NB4 (cell line): Measurements from ENCODE around the gene SNCG.

ENCODE experiments used
- MYC ChIP-seq: IDR thresholded peaks from 2 replicates; pipeline ENCODE4 v1.6.1; 2011; ENCODE audit warnings: low read depth, low read length
- POLR2A ChIP-seq: IDR thresholded peaks from 2 replicates; pipeline ENCODE4 v1.6.1; 2011; ENCODE audit warnings: mild to moderate bottlenecking; ENCODE audit not compliant: insufficient read length; ENCODE audit errors: extremely low read depth
- TF ChIP-seq, protein P1 (sequence below): IDR thresholded peaks from one replicate; pipeline ENCODE4 v1.5.1; 2012; ENCODE audit warnings: low read depth, low read length

DNA sequence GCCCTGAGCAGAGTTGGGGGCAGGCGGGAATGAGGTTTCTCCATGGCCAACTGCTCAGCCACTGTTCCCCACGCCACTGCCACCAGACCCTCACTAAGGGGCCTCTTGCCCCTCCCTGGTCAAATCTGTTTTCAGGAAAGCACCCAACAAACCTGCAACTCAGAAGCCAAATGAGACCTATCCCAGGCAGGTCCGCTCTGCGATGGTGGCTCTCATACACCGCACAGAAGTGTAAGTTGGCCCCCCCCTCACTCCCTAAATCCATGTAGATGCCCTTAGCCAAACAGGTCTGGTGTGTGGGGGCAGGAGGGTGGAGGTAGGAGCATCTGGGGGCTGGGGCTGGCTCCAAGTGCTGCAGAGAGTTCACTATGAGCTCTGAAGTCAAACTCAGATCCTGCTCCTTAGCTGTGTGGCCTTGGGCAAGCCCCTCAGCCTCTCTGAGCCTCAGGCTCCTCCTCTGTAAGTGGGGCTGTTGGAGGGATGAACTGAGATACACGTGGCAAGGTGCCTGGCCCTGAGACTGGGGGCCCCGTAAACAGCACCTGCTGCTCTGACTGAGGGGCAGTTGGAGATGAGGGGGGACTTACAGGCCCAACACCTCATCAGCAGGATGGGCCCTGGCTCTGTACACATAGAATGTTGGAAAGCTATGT, 2.1 kb upstream of the SNCG start:
- TF ChIP-seq MYC = no peak
- TF ChIP-seq, protein P1, sequence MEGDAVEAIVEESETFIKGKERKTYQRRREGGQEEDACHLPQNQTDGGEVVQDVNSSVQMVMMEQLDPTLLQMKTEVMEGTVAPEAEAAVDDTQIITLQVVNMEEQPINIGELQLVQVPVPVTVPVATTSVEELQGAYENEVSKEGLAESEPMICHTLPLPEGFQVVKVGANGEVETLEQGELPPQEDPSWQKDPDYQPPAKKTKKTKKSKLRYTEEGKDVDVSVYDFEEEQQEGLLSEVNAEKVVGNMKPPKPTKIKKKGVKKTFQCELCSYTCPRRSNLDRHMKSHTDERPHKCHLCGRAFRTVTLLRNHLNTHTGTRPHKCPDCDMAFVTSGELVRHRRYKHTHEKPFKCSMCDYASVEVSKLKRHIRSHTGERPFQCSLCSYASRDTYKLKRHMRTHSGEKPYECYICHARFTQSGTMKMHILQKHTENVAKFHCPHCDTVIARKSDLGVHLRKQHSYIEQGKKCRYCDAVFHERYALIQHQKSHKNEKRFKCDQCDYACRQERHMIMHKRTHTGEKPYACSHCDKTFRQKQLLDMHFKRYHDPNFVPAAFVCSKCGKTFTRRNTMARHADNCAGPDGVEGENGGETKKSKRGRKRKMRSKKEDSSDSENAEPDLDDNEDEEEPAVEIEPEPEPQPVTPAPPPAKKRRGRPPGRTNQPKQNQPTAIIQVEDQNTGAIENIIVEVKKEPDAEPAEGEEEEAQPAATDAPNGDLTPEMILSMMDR = no peak
- TF ChIP-seq POLR2A = no peak
